H7 (cell line): ENCODE results near the gene GRPEL2. TPM values are rescaled to one million over a fixed set of nuclear protein-coding genes. Genes with fewer than 3 reads are reported as not detected.

Experiments used
- DNase-seq: peaks from one replicate; pipeline ENCODE4 v3.0.0; 2012
- H3K27me3 ChIP-seq: 2 replicates; pipeline ENCODE4 v1.6.0; 2011; ENCODE audit warnings: mild to moderate bottlenecking, low read length; ENCODE audit not compliant: control insufficient read depth, insufficient read depth
- H3K36me3 ChIP-seq: replicated peaks from 2 replicates; pipeline ENCODE4 v1.5.1; 2011; ENCODE audit warnings: low read length; ENCODE audit not compliant: control insufficient read depth, insufficient read depth
- H3K4me3 ChIP-seq: 2 replicates; pipeline ENCODE4 v1.5.1; 2011; ENCODE audit warnings: low read depth, mild to moderate bottlenecking, control low read depth, low read length, moderate library complexity; ENCODE audit not compliant: insufficient read depth
- total RNA-seq: library from RNA; depleted of rRNA; stranded (reverse); fragments of >200 nt; shearing (Covaris generic); gene quantifications from 2 replicates; pipeline ENCODE4 v1.2.3, GENCODE V29; 2014

GRPEL2 gene
- total RNA-seq, 1 experiment from 2014 or later = 37.0 TPM

- H3K4me3 ChIP-seq = no peak overlapping the region
- DNase-seq = peak; percentile 66
- H3K27me3 ChIP-seq = no peaks in the 10 kb centered on the region
- H3K36me3 ChIP-seq = no peaks in the 10 kb centered on the region
Measured at GRCh38 chr5:149310947-149311658, 34.2 kb upstream of the GRPEL2 start.

- Histone ChIP-seq H3K4me3 (no peak overlapping the region), H3K27me3 (no peaks in the 10 kb centered on the region), H3K36me3 (no peaks in the 10 kb centered on the region)
- no peak for DNase-seq
Measured at GRCh38 chr5:149313151-149313841, 32.0 kb upstream of the GRPEL2 start.

- H3K36me3 ChIP-seq = no peaks in the 10 kb centered on the region
- DNase-seq = no peak
- H3K4me3 ChIP-seq = no peak overlapping the region
- no peaks in the 10 kb centered on the region for H3K27me3 ChIP-seq
Measured at GRCh38 chr5:149314571-149315111, 30.7 kb upstream of the GRPEL2 start.

GRCh38 chr5:149315753-149316152 is 29.5 kb upstream of the GRPEL2 start:
- Histone ChIP-seq H3K27me3 (no peaks in the 10 kb centered on the region), H3K36me3 (no peaks in the 10 kb centered on the region), H3K4me3 (no peak overlapping the region)
- no peak for DNase-seq

GRCh38 chr5:149317281-149318048 is 27.8 kb upstream of the GRPEL2 start:
- H3K27me3 ChIP-seq = no peaks in the 10 kb centered on the region
- no peak overlapping the region for H3K4me3 ChIP-seq
- DNase-seq = peak; percentile 78
- no peaks in the 10 kb centered on the region for H3K36me3 ChIP-seq

- no peak overlapping the region for H3K4me3 ChIP-seq
- H3K36me3 ChIP-seq = no peaks in the 10 kb centered on the region
- DNase-seq = no peak
- H3K27me3 ChIP-seq = no peaks in the 10 kb centered on the region
Measured at GRCh38 chr5:149319174-149319573, 26.1 kb upstream of the GRPEL2 start.

- H3K27me3 ChIP-seq = no peaks in the 10 kb centered on the region
- H3K36me3 ChIP-seq = no peaks in the 10 kb centered on the region
- DNase-seq = peak; percentile 51
- H3K4me3 ChIP-seq = no peak overlapping the region
Measured at GRCh38 chr5:149320791-149321330, 24.4 kb upstream of the GRPEL2 start.

GRCh38 chr5:149322518-149322917 is 22.8 kb upstream of the GRPEL2 start:
- Histone ChIP-seq H3K27me3 (no peaks in the 10 kb centered on the region), H3K4me3 (no peak overlapping the region), H3K36me3 (no peaks in the 10 kb centered on the region)
- peak; percentile 47 for DNase-seq

GRCh38 chr5:149323210-149323609 is 22.1 kb upstream of the GRPEL2 start:
- no peak for DNase-seq
- H3K27me3 ChIP-seq = no peaks in the 10 kb centered on the region
- no peaks in the 10 kb centered on the region for H3K36me3 ChIP-seq
- H3K4me3 ChIP-seq = no peak overlapping the region

- H3K27me3 ChIP-seq = no peaks in the 10 kb centered on the region
- H3K4me3 ChIP-seq = no peak overlapping the region
- DNase-seq = no peak
- H3K36me3 ChIP-seq = no peaks in the 10 kb centered on the region
Measured at GRCh38 chr5:149323621-149324205, 21.6 kb upstream of the GRPEL2 start.

- DNase-seq = no peak
- Histone ChIP-seq H3K27me3 (no peaks in the 10 kb centered on the region), H3K36me3 (no peaks in the 10 kb centered on the region), H3K4me3 (no peak overlapping the region)
Measured at GRCh38 chr5:149324641-149325040, 20.7 kb upstream of the GRPEL2 start.

- Histone ChIP-seq H3K27me3 (no peaks in the 10 kb centered on the region), H3K4me3 (no peak overlapping the region), H3K36me3 (no peaks in the 10 kb centered on the region)
- DNase-seq = no peak
Measured at GRCh38 chr5:149325166-149325735, 20.0 kb upstream of the GRPEL2 start.

- DNase-seq = no peak
- H3K4me3 ChIP-seq = no peak overlapping the region
- H3K27me3 ChIP-seq = no peaks in the 10 kb centered on the region
- H3K36me3 ChIP-seq = no peaks in the 10 kb centered on the region
Measured at GRCh38 chr5:149325894-149326293, 19.4 kb upstream of the GRPEL2 start.

- Histone ChIP-seq H3K4me3 (no peak overlapping the region), H3K36me3 (no peaks in the 10 kb centered on the region), H3K27me3 (no peaks in the 10 kb centered on the region)
- DNase-seq = no peak
Measured at GRCh38 chr5:149326611-149327010, 18.7 kb upstream of the GRPEL2 start.
